Measurements from ENCODE around the gene PRRT4.

The PRRT4 gene

DNA sequence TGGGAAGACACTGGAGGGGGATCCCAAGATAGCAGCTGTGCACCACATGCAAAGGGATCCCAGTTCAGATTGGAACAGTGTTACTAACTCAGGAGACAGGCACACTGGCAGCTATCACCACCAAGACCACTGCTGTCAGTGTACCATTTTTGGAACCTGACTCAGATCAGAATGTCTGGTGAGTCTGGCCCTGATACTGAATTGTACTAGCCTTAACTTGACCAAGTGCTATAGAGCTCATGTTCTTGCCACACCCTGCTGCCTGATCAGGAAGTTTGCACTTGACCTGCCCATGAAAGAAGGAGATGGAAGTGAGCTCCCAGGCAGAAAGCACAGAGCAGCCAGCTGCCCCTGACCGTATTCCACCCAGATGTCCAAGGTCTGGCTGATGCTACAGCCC lies 4.8 kb upstream of the PRRT4 start:
- H3K27ac Mint-ChIP-seq: no peak overlapping the region
- no peaks in the 10 kb centered on the region for H3K36me3 Mint-ChIP-seq
- peaks cover 21% of the 10 kb centered on the region for H3K27me3 Mint-ChIP-seq
- H3K4me3 Mint-ChIP-seq: no peak overlapping the region
- no peaks in the 10 kb centered on the region for H3K9me3 Mint-ChIP-seq (ENCODE audit: low read depth)
- H3K4me1 Mint-ChIP-seq (ENCODE audit: low read depth): peaks cover 15% of the 10 kb centered on the region

DNA sequence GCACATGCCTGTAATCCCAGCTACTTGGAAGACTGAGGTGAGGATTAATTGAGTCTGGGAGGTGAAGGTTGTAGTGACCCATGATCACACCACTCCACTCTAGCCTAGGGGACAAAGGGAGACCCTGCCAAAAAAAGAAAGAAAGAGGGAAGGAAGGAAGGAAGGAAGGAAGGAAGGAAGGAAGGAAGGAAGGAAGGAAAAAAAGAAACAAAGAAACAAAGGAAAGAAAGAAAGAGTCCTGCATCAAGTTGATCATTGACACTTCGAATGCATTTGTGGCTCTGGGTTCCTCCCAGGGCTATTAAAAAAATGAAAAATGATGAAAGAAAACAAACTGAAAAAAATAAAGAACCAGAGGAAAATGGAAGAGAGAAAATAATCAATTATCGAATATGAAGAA lies 3.9 kb upstream of the PRRT4 start:
- Mint-ChIP-seq H3K9me3 (ENCODE audit: low read depth) (no peaks in the 10 kb centered on the region), H3K4me3 (no peak overlapping the region), H3K36me3 (no peaks in the 10 kb centered on the region), H3K4me1 (ENCODE audit: low read depth) (peaks cover 20% of the 10 kb centered on the region), H3K27me3 (peaks cover 18% of the 10 kb centered on the region), H3K27ac (no peak overlapping the region)

DNA sequence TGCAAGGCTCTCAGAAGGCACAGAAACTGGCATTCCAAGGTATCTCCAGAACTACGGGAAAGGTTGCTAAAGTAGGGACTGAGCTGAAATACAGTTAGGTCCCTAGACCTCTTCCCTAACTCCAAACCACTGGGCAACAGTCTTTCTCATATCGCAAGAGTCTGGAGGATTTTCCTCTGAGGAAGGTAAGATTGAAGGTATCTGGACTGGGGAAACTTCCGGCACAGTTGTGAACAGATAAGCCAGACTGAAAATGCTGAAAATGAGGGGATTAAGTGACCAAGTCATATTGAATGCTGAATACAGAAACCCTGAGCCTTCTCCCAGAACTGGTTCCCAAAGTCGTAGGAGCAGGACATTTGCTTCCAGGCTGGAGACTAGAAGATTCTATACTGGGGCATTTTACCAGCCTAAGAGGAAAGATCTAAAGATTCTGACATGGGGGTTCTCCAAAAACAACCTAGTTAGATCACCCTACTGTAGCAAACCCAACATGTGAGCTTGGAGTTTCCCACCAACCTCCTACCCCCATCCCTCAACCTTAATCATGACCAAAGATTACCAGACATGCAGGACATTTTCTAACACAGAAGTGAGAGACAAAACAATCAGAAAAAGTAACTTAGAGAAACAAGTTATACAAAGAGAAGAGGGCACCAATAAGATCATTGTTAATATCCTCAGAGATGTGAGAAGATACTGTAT lies 2.8 kb upstream of the PRRT4 start:
- Mint-ChIP-seq H3K9me3 (ENCODE audit: low read depth) (no peaks in the 10 kb centered on the region), H3K36me3 (no peaks in the 10 kb centered on the region), H3K27ac (no peak overlapping the region), H3K4me1 (ENCODE audit: low read depth) (peaks cover 20% of the 10 kb centered on the region), H3K4me3 (no peak overlapping the region), H3K27me3 (peaks cover 18% of the 10 kb centered on the region)

- peaks cover 25% of the 10 kb centered on the region for H3K27me3 Mint-ChIP-seq
- H3K27ac Mint-ChIP-seq: no peak overlapping the region
- H3K4me1 Mint-ChIP-seq (ENCODE audit: low read depth): peaks cover 20% of the 10 kb centered on the region
- peak overlapping the region; percentile 15 for H3K4me3 Mint-ChIP-seq
- H3K36me3 Mint-ChIP-seq: no peaks in the 10 kb centered on the region
- no peaks in the 10 kb centered on the region for H3K9me3 Mint-ChIP-seq (ENCODE audit: low read depth)
Measured at GRCh38 chr7:128363261-128363721, 1.8 kb upstream of the PRRT4 start.

- H3K27ac Mint-ChIP-seq: peak overlapping the region; percentile 51
- no peaks in the 10 kb centered on the region for H3K9me3 Mint-ChIP-seq (ENCODE audit: low read depth)
- H3K4me1 Mint-ChIP-seq (ENCODE audit: low read depth): peaks cover 20% of the 10 kb centered on the region
- peaks cover 26% of the 10 kb centered on the region for H3K27me3 Mint-ChIP-seq
- no peaks in the 10 kb centered on the region for H3K36me3 Mint-ChIP-seq
- H3K4me3 Mint-ChIP-seq: peak overlapping the region; percentile 84
Measured at GRCh38 chr7:128362670-128363069, 1.2 kb upstream of the PRRT4 start.

- Mint-ChIP-seq H3K27ac (no peak overlapping the region), H3K4me3 (no peak overlapping the region), H3K4me1 (ENCODE audit: low read depth) (peaks cover 20% of the 10 kb centered on the region), H3K9me3 (ENCODE audit: low read depth) (no peaks in the 10 kb centered on the region), H3K36me3 (no peaks in the 10 kb centered on the region), H3K27me3 (peaks cover 18% of the 10 kb centered on the region)
Measured at GRCh38 chr7:128360359-128360678, 1.2 kb downstream of the PRRT4 start.

- no peaks in the 10 kb centered on the region for H3K9me3 Mint-ChIP-seq (ENCODE audit: low read depth)
- peaks cover 16% of the 10 kb centered on the region for H3K27me3 Mint-ChIP-seq
- peaks cover 20% of the 10 kb centered on the region for H3K4me1 Mint-ChIP-seq (ENCODE audit: low read depth)
- no peaks in the 10 kb centered on the region for H3K36me3 Mint-ChIP-seq
- H3K27ac Mint-ChIP-seq: no peak overlapping the region
- no peak overlapping the region for H3K4me3 Mint-ChIP-seq
Measured at GRCh38 chr7:128359939-128360338, 1.6 kb downstream of the PRRT4 start.

DNA sequence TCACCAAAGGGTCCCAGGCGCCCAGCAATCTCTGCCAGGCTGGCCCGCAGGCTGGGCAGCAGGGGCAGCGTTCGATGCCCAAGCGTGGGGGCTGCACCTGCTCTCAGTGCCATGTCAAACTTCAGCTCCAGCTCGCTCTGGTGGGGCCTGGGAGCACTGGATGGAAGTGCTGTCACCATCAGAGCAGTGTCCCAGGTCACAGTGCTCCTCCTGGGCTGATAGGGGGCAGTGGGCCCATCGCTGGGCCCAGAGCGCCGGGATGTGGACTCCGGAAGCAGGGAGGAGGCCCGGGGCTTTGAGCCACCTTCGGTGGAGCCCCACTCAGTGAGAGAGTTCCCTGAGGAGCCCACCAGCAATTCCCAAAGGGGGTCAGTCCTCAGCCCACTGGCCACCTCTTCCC lies 2.2 kb downstream of the PRRT4 start:
- Mint-ChIP-seq H3K4me3 (no peak overlapping the region), H3K36me3 (no peaks in the 10 kb centered on the region)

GRCh38 chr7:128358233-128358632 lies 3.3 kb downstream of the PRRT4 start:
- Mint-ChIP-seq H3K9me3 (ENCODE audit: low read depth) (no peaks in the 10 kb centered on the region), H3K27ac (no peak overlapping the region), H3K4me1 (ENCODE audit: low read depth) (peaks cover 20% of the 10 kb centered on the region), H3K27me3 (peaks cover 14% of the 10 kb centered on the region), H3K4me3 (no peak overlapping the region), H3K36me3 (no peaks in the 10 kb centered on the region)

More for the DNA sequence above, 2.2 kb downstream of the PRRT4 start:
- peaks cover 11% of the 10 kb centered on the region for H3K27me3 Mint-ChIP-seq
- H3K27ac Mint-ChIP-seq: no peak overlapping the region
- H3K4me1 Mint-ChIP-seq (ENCODE audit: low read depth): peaks cover 20% of the 10 kb centered on the region
- no peaks in the 10 kb centered on the region for H3K9me3 Mint-ChIP-seq (ENCODE audit: low read depth)

GRCh38 chr7:128357217-128357613 lies 4.3 kb downstream of the PRRT4 start:
- Mint-ChIP-seq H3K36me3 (no peaks in the 10 kb centered on the region), H3K9me3 (ENCODE audit: low read depth) (no peaks in the 10 kb centered on the region), H3K27me3 (peaks cover 17% of the 10 kb centered on the region), H3K4me3 (no peak overlapping the region), H3K27ac (no peak overlapping the region), H3K4me1 (ENCODE audit: low read depth) (peaks cover 14% of the 10 kb centered on the region)

- Mint-ChIP-seq H3K9me3 (ENCODE audit: low read depth) (no peaks in the 10 kb centered on the region), H3K36me3 (no peaks in the 10 kb centered on the region)
Measured at GRCh38 chr7:128356546-128357216, 4.8 kb downstream of the PRRT4 start.

GRCh38 chr7:128353610-128354009 lies 7.9 kb downstream of the PRRT4 start:
- Mint-ChIP-seq H3K27ac (no peak overlapping the region), H3K4me3 (no peak overlapping the region), H3K9me3 (ENCODE audit: low read depth) (no peaks in the 10 kb centered on the region), H3K4me1 (ENCODE audit: low read depth) (peaks cover 3% of the 10 kb centered on the region), H3K36me3 (no peaks in the 10 kb centered on the region), H3K27me3 (peaks cover 15% of the 10 kb centered on the region)

More at GRCh38 chr7:128356546-128357216, 4.8 kb downstream of the PRRT4 start:
- H3K27ac Mint-ChIP-seq: no peak overlapping the region
- H3K4me1 Mint-ChIP-seq (ENCODE audit: low read depth): peaks cover 8% of the 10 kb centered on the region
- H3K27me3 Mint-ChIP-seq: peaks cover 17% of the 10 kb centered on the region
- H3K4me3 Mint-ChIP-seq: no peak overlapping the region

DNA sequence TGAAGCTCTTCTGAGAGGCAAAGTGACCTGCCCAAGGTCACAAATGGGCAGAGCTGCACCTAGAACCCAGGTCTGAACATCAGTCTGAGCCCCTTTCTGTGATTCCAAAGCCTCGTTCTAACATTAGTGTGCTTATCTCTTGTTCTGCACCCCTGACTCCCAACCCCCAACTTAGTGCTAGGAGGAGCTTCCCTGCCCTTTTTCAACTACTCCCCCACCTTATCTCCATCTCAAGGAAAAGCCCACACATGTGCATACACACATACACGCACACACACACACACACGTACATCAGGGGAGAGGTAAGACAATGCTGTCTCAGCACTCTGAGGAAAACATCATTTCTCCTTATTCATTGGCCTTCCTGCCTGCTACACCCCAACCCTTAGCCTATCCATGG lies 8.3 kb downstream of the PRRT4 start:
- peaks cover 3% of the 10 kb centered on the region for H3K4me1 Mint-ChIP-seq (ENCODE audit: low read depth)
- no peaks in the 10 kb centered on the region for H3K9me3 Mint-ChIP-seq (ENCODE audit: low read depth)
- no peaks in the 10 kb centered on the region for H3K36me3 Mint-ChIP-seq
- H3K27ac Mint-ChIP-seq: no peak overlapping the region
- H3K27me3 Mint-ChIP-seq: peaks cover 12% of the 10 kb centered on the region
- peak overlapping the region; percentile 62 for H3K4me3 Mint-ChIP-seq

- Mint-ChIP-seq H3K27ac (no peak overlapping the region), H3K4me1 (ENCODE audit: low read depth) (peaks cover 3% of the 10 kb centered on the region), H3K27me3 (peaks cover 12% of the 10 kb centered on the region), H3K9me3 (ENCODE audit: low read depth) (no peaks in the 10 kb centered on the region), H3K36me3 (no peaks in the 10 kb centered on the region), H3K4me3 (peak overlapping the region; percentile 62)
Measured at GRCh38 chr7:128352636-128353035, 8.9 kb downstream of the PRRT4 start.

- peaks cover 3% of the 10 kb centered on the region for H3K4me1 Mint-ChIP-seq (ENCODE audit: low read depth)
- no peak overlapping the region for H3K27ac Mint-ChIP-seq
- H3K9me3 Mint-ChIP-seq (ENCODE audit: low read depth): no peaks in the 10 kb centered on the region
- H3K36me3 Mint-ChIP-seq: no peaks in the 10 kb centered on the region
- no peak overlapping the region for H3K4me3 Mint-ChIP-seq
- peaks cover 13% of the 10 kb centered on the region for H3K27me3 Mint-ChIP-seq
Measured at GRCh38 chr7:128352153-128352537, 9.3 kb downstream of the PRRT4 start.
